SW 1271 (cell line): Measurements from ENCODE around the gene CBX8.

Experiments
- DNase-seq, 2 experiments: peaks; one replicate each; lab custom pipeline; 2025; lab: John Stamatoyannopoulos, UW

The CBX8 gene

GRCh38 chr17:79819534-79820276 is 22.8 kb upstream of the CBX8 start:
- DNase-seq: no peak

GRCh38 chr17:79819085-79819484 is 22.2 kb upstream of the CBX8 start:
- no peak for DNase-seq

- DNase-seq: no peak
Observed at GRCh38 chr17:79818026-79818758, 21.3 kb upstream of the CBX8 start.

GRCh38 chr17:79815836-79816461 is 19.1 kb upstream of the CBX8 start:
- no peak for DNase-seq

GRCh38 chr17:79814974-79815835 is 18.3 kb upstream of the CBX8 start:
- DNase-seq: no peak

GRCh38 chr17:79814127-79814973 is 17.5 kb upstream of the CBX8 start:
- no peak for DNase-seq

GRCh38 chr17:79813297-79814126 is 16.6 kb upstream of the CBX8 start:
- DNase-seq: no peak

- DNase-seq: no peak
Observed at GRCh38 chr17:79812353-79813258, 15.7 kb upstream of the CBX8 start.

GRCh38 chr17:79811868-79812352 is 15.0 kb upstream of the CBX8 start:
- DNase-seq: no peak

- peak in 1 of 2 experiments; percentile 46 for DNase-seq
Observed at GRCh38 chr17:79811011-79811867, 14.4 kb upstream of the CBX8 start.

GRCh38 chr17:79810130-79811010 is 13.5 kb upstream of the CBX8 start:
- DNase-seq: peak in 1 of 2 experiments; percentile 62

- no peak for DNase-seq
Observed at GRCh38 chr17:79809530-79810129, 12.8 kb upstream of the CBX8 start.

GRCh38 chr17:79808763-79809529 is 12.1 kb upstream of the CBX8 start:
- peak in 1 of 2 experiments; percentile 57 for DNase-seq

- DNase-seq: no peak
Observed at GRCh38 chr17:79806863-79807720, 10.2 kb upstream of the CBX8 start.

GRCh38 chr17:79806446-79806760 is 9.5 kb upstream of the CBX8 start:
- no peak for DNase-seq
